Spleen (tissue), 7 donors: ENCODE results near the gene TBC1D25.

ENCODE experiments used
- POLR2A ChIP-seq, 3 donors: fragments of 450-650 bp; IDR thresholded peaks; one replicate each; pipeline ENCODE4 v1.5.1; 2017; ENCODE audit warnings: antibody characterized with exemption in 3 of 3, mild to moderate bottlenecking in 1 of 3
- TF ChIP-seq, protein P1 (sequence below), 11 experiments: fragments of 200-600 bp in 7 of 11; fragments of 450-650 bp in 4 of 11; sonication (generic) in 4 of 11; IDR thresholded peaks in 8 of 11; conservative IDR thresholded peaks in 3 of 11; 1 replicate in 7 of 11; 2 replicates in 4 of 11; pipeline versions ENCODE4 v1.4.0 to v1.8.0; 2016 to 2021; ENCODE audit warnings: antibody characterized with exemption in 11 of 11, inconsistent platforms in 4 of 11, mild to moderate bottlenecking in 1 of 11
- donor health status: DM: no; HTN: no; CAD: no; lungs with moderate emphysema.
- donor health status: DM: no; HTN: no; CAD: no.
- donor health status: DM: no; HTN: no; CAD: no.

DNA sequence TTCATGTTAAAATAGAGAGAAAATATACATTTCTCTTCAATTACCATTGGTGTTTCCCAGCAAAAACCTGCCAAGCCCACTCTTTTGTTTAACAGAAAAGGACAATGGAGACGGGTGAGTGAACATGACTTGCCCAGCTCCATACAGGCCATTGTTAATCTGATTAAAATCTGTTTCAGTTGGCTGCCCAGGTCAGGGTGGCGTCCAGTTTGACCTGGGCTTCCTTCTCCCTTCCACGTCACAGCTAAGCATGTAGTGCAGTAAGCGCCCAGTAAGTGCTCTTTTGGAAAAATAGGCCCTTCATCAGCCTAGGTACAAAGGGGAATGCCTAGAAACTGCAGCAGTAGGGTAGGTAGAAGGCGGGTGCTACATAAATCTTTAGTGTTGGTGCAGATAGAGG is 32.3 kb upstream of the TBC1D25 start:
- no peak for TF ChIP-seq POLR2A (IDR thresholded peaks at IDR 0.05)
- TF ChIP-seq, protein P1, sequence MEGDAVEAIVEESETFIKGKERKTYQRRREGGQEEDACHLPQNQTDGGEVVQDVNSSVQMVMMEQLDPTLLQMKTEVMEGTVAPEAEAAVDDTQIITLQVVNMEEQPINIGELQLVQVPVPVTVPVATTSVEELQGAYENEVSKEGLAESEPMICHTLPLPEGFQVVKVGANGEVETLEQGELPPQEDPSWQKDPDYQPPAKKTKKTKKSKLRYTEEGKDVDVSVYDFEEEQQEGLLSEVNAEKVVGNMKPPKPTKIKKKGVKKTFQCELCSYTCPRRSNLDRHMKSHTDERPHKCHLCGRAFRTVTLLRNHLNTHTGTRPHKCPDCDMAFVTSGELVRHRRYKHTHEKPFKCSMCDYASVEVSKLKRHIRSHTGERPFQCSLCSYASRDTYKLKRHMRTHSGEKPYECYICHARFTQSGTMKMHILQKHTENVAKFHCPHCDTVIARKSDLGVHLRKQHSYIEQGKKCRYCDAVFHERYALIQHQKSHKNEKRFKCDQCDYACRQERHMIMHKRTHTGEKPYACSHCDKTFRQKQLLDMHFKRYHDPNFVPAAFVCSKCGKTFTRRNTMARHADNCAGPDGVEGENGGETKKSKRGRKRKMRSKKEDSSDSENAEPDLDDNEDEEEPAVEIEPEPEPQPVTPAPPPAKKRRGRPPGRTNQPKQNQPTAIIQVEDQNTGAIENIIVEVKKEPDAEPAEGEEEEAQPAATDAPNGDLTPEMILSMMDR (IDR thresholded peaks at IDR 0.05 in 8 of 11, conservative IDR thresholded peaks at IDR 0.05 in 3 of 11) = no peak
